ENCODE measurements around the gene CAMK1. TPM values are rescaled to one million over a fixed set of nuclear protein-coding genes. Genes with fewer than 3 reads are reported as not detected.
A peak's percentile ranks its signal among the peaks of the same experiment; 100 is the strongest.

The CAMK1 gene
- polyA plus RNA-seq, 1 donor (not counting 4 experiments of a cell fraction or from before 2014, with no cell fraction given), result 2.3 TPM

- Histone ChIP-seq H3K79me2 (ENCODE audit: control insufficient read depth, insufficient read depth, low read length) (no peaks in the 10 kb centered on the region), H3K4me2 (ENCODE audit: control insufficient read depth, extremely low read depth, insufficient read depth, low read depth, low read length) (no peak overlapping the region), H3K9me1 (ENCODE audit: control insufficient read depth, extremely low read depth, insufficient read depth, low read length) (no peaks in the 10 kb centered on the region), H3K4me3 (ENCODE audit: control insufficient read depth in 2 of 3, extremely low read depth in 1 of 3, insufficient read depth in 2 of 3, low read depth in 1 of 3, low read length in 3 of 3) (no peak overlapping the region), H3K9ac (ENCODE audit: control insufficient read depth, extremely low read depth, insufficient read depth, low read length) (no peak overlapping the region), H3K4me1 (ENCODE audit: control insufficient read depth, extremely low read depth, insufficient read depth, low read length) (peaks cover 3% of the 10 kb centered on the region), H3K27ac (ENCODE audit: control insufficient read depth, insufficient read depth, low read length) (peak overlapping the region; percentile 43), H3K27me3 (ENCODE audit: control insufficient read depth, extremely low read depth, insufficient read depth, low read length) (no peaks in the 10 kb centered on the region), H3K9me3 (ENCODE audit: control insufficient read depth, low read depth, low read length) (no peaks in the 10 kb centered on the region), H4K20me1 (ENCODE audit: control insufficient read depth, extremely low read depth, insufficient read depth, low read length) (no peaks in the 10 kb centered on the region), H2AFZ (ENCODE audit: control insufficient read depth, low read length) (no peak overlapping the region), H3K36me3 (ENCODE audit: control insufficient read depth in 2 of 2, extremely low read depth in 1 of 2, insufficient read depth in 2 of 2, low read length in 2 of 2) (peaks cover 9 to 11% of the 10 kb centered on the region in 2 experiments)
- no peak for FAIRE-seq
- no peak for TF ChIP-seq EZH2 (IDR thresholded peaks at IDR 0.05; ENCODE audit: low read length)
- TF ChIP-seq, protein P1, sequence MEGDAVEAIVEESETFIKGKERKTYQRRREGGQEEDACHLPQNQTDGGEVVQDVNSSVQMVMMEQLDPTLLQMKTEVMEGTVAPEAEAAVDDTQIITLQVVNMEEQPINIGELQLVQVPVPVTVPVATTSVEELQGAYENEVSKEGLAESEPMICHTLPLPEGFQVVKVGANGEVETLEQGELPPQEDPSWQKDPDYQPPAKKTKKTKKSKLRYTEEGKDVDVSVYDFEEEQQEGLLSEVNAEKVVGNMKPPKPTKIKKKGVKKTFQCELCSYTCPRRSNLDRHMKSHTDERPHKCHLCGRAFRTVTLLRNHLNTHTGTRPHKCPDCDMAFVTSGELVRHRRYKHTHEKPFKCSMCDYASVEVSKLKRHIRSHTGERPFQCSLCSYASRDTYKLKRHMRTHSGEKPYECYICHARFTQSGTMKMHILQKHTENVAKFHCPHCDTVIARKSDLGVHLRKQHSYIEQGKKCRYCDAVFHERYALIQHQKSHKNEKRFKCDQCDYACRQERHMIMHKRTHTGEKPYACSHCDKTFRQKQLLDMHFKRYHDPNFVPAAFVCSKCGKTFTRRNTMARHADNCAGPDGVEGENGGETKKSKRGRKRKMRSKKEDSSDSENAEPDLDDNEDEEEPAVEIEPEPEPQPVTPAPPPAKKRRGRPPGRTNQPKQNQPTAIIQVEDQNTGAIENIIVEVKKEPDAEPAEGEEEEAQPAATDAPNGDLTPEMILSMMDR (optimal IDR thresholded peaks at IDR 0.05 in 1 of 3, IDR thresholded peaks at IDR 0.05 in 1 of 3, conservative IDR thresholded peaks at IDR 0.05 in 1 of 3; ENCODE audit: extremely low read depth in 1 of 3, insufficient read depth in 2 of 3, low read length in 3 of 3), result no peak
- no peak for DNase-seq (ENCODE audit: low read depth, low spot score)
- dilution Hi-C loops (cut with MboI; ENCODE audit: extremely low pct_ligation_motif_present, low sequenced_read_pairs), result no loop called here
These were observed 8.7 kb upstream of the CAMK1 start for GRCh38 chr3:9778143-9779074.

GRCh38 chr3:9777694-9778021 lies 7.9 kb upstream of the CAMK1 start:
- Histone ChIP-seq H3K27ac (ENCODE audit: control insufficient read depth, insufficient read depth, low read length) (peak overlapping the region; percentile 36), H3K4me3 (ENCODE audit: control insufficient read depth in 2 of 3, extremely low read depth in 1 of 3, insufficient read depth in 2 of 3, low read depth in 1 of 3, low read length in 3 of 3) (no peak overlapping the region), H3K9ac (ENCODE audit: control insufficient read depth, extremely low read depth, insufficient read depth, low read length) (no peak overlapping the region), H4K20me1 (ENCODE audit: control insufficient read depth, extremely low read depth, insufficient read depth, low read length) (no peaks in the 10 kb centered on the region), H3K4me1 (ENCODE audit: control insufficient read depth, extremely low read depth, insufficient read depth, low read length) (peaks cover 3% of the 10 kb centered on the region), H3K79me2 (ENCODE audit: control insufficient read depth, insufficient read depth, low read length) (no peaks in the 10 kb centered on the region), H3K27me3 (ENCODE audit: control insufficient read depth, extremely low read depth, insufficient read depth, low read length) (no peaks in the 10 kb centered on the region), H3K9me1 (ENCODE audit: control insufficient read depth, extremely low read depth, insufficient read depth, low read length) (no peaks in the 10 kb centered on the region), H3K9me3 (ENCODE audit: control insufficient read depth, low read depth, low read length) (no peaks in the 10 kb centered on the region), H3K36me3 (ENCODE audit: control insufficient read depth in 2 of 2, extremely low read depth in 1 of 2, insufficient read depth in 2 of 2, low read length in 2 of 2) (peaks cover 9 to 10% of the 10 kb centered on the region in 2 experiments), H2AFZ (ENCODE audit: control insufficient read depth, low read length) (no peak overlapping the region), H3K4me2 (ENCODE audit: control insufficient read depth, extremely low read depth, insufficient read depth, low read depth, low read length) (no peak overlapping the region)
- DNase-seq (ENCODE audit: low read depth, low spot score), result no peak
- no peak for FAIRE-seq
- dilution Hi-C loops (cut with MboI; ENCODE audit: extremely low pct_ligation_motif_present, low sequenced_read_pairs), result no loop called here
- no peak for TF ChIP-seq EZH2 (IDR thresholded peaks at IDR 0.05; ENCODE audit: low read length)
- TF ChIP-seq, protein P1 (optimal IDR thresholded peaks at IDR 0.05 in 1 of 3, IDR thresholded peaks at IDR 0.05 in 1 of 3, conservative IDR thresholded peaks at IDR 0.05 in 1 of 3; ENCODE audit: extremely low read depth in 1 of 3, insufficient read depth in 2 of 3, low read length in 3 of 3), result no peak
